ENCODE data around the gene RNPEPL1.

DNA sequence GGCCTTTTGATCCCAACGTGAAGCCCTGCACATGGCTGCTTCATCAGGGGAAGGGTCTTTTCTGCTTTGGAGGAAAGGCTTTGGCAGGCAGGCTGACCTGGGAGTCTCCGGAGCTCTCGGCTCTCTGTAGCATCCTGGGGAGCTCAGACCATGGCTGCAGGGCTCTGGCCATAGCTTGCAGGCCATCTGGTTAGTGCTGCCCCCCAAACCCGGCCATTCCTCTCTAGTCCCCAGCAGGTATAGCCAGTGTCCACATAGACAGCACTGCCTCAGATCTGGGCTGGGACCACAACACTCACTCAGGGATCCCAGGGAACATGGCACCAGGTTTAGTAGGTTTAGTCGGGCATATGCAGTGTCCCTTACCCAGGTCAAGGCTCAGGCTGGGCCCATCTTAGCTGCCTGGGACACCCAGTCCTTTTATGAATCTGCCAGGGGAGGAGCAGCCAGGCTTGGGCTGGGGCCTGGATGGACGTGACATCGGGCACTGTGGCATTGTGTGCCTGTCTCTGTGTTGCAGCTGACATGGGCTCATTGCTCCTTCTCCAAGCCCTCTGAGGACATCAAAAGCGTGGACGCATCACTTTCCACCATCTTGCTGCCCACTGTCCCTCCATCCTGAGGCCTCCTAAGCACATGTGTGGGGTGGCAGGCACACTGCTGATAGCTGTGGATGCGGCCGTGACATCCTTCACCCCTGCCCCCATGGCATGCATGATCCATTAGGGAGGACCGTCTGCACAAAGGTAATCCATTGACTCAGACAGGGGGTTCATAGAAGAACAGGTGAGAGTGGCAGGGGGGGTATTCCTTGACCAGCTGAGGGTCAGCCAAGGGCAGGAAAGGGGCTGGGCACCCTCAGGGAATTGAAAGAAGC lies 37.8 kb downstream of the RNPEPL1 start:
- TF ChIP-seq CTCF (conservative IDR thresholded peaks at IDR 0.05; ENCODE audit: low read depth in 2 of 2) (no peak), POLR2AphosphoS5 (IDR thresholded peaks at IDR 0.05; ENCODE audit: low read depth) (no peak), EZH2 (IDR thresholded peaks at IDR 0.05; ENCODE audit: low read depth, unreplicated experiment) (no peak), STAT1 (IDR thresholded peaks at IDR 0.05; ENCODE audit: unreplicated experiment) (no peak), CREB1 (CRISPR knock-in tag; IDR thresholded peaks at IDR 0.05; ENCODE audit: low read depth) (no peak), ZNF331 (CRISPR knock-in tag; IDR thresholded peaks at IDR 0.05; ENCODE audit: low read depth) (no peak)
- TF ChIP-seq, protein P1, sequence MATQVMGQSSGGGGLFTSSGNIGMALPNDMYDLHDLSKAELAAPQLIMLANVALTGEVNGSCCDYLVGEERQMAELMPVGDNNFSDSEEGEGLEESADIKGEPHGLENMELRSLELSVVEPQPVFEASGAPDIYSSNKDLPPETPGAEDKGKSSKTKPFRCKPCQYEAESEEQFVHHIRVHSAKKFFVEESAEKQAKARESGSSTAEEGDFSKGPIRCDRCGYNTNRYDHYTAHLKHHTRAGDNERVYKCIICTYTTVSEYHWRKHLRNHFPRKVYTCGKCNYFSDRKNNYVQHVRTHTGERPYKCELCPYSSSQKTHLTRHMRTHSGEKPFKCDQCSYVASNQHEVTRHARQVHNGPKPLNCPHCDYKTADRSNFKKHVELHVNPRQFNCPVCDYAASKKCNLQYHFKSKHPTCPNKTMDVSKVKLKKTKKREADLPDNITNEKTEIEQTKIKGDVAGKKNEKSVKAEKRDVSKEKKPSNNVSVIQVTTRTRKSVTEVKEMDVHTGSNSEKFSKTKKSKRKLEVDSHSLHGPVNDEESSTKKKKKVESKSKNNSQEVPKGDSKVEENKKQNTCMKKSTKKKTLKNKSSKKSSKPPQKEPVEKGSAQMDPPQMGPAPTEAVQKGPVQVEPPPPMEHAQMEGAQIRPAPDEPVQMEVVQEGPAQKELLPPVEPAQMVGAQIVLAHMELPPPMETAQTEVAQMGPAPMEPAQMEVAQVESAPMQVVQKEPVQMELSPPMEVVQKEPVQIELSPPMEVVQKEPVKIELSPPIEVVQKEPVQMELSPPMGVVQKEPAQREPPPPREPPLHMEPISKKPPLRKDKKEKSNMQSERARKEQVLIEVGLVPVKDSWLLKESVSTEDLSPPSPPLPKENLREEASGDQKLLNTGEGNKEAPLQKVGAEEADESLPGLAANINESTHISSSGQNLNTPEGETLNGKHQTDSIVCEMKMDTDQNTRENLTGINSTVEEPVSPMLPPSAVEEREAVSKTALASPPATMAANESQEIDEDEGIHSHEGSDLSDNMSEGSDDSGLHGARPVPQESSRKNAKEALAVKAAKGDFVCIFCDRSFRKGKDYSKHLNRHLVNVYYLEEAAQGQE (IDR thresholded peaks at IDR 0.05; ENCODE audit: unreplicated experiment) = no peak
- TF ChIP-seq, protein P2, sequence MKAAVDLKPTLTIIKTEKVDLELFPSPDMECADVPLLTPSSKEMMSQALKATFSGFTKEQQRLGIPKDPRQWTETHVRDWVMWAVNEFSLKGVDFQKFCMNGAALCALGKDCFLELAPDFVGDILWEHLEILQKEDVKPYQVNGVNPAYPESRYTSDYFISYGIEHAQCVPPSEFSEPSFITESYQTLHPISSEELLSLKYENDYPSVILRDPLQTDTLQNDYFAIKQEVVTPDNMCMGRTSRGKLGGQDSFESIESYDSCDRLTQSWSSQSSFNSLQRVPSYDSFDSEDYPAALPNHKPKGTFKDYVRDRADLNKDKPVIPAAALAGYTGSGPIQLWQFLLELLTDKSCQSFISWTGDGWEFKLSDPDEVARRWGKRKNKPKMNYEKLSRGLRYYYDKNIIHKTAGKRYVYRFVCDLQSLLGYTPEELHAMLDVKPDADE (IDR thresholded peaks at IDR 0.05) = no peak
